ENCODE data around the gene RASL11A.

DNA sequence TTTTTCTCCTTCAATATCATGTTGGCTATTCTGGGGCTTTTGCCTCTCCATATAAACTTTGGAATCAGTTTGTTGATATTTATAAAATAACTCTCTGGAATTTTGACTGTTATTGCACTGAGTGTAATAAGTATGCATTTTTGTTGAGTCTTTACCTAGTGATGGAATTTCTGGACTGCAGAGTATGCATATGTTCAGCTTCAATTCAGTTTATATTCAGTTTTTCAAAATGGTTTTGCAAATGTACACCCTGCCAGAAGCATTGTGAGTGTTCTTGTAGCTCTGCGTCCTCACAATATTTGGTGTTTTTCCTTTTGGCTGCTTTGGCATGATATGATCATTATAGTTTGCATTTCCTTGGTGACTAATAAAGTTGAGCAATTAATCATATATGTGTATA lies 43.1 kb downstream of the RASL11A start:
- TF ChIP-seq TAF1 (IDR thresholded peaks at IDR 0.05; ENCODE audit: low read depth, low read length) (no peak), POLR2A (IDR thresholded peaks at IDR 0.05; ENCODE audit: low read depth, low read length) (no peak)

Measured in GM12891 (cell line).